GM12878 (cell line): ENCODE results near the gene GRB10. TPM values are rescaled to one million over a fixed set of nuclear protein-coding genes. Genes with fewer than 3 reads are reported as not detected.

Experiments
- ATAC-seq: fragments of 200-7000 bp; cut with Tn5 transposase; 3 replicates; pipeline ENCODE4 v1.9.1; 2020; ENCODE audit warnings: mild to moderate bottlenecking, moderate library complexity
- BruUV-seq: library from RNA; stranded (reverse); fragments of 400-500 nt; replicated peaks from 2 replicates; lab custom pipeline; 2021; lab: Mats Ljungman, UMichigan
- CTCF ChIA-PET: fragments of 300-600 bp; sonication (Branson Sonifier 250); formaldehyde crosslinking; extraction: SDS; loops from one replicate; lab custom pipeline; 2021; ENCODE audit warnings: inconsistent platforms; lab: Yijun Ruan, JAX
- POLR2A ChIA-PET: fragments of 350-600 bp; formaldehyde crosslinking; extraction: SDS; loops from one replicate; lab custom pipeline; 2021; ENCODE audit warnings: inconsistent platforms; lab: Charles Lee
- RAD21 ChIA-PET: fragments of 300-600 bp; sonication (Branson Sonifier 250); formaldehyde crosslinking; loops from one replicate; lab custom pipeline; 2023; ENCODE audit warnings: antibody characterized with exemption; ENCODE audit not compliant: unreplicated experiment; lab: Charles Lee
- SMC1A ChIA-PET: fragments of 300-600 bp; sonication (Branson Sonifier 250); formaldehyde crosslinking; loops from one replicate; lab custom pipeline; 2023; ENCODE audit not compliant: unreplicated experiment, uncharacterized antibody; lab: Charles Lee
- DNase-seq: peaks from one replicate; pipeline ENCODE4 v3.0.0-alpha.2; 2011; ENCODE audit warnings: low read depth, low spot score
- FAIRE-seq: peaks from 3 replicates; lab custom pipeline; 2011; peaks lifted over from hg19 to GRCh38; lab: Jason Lieb, UNC
- H2AFZ ChIP-seq: 2 replicates; pipeline ENCODE4 v1.6.0; 2011; ENCODE audit warnings: low read depth, low read length, control low read depth; ENCODE audit not compliant: control insufficient read depth
- H3K27ac ChIP-seq: 2 replicates; pipeline ENCODE4 v1.5.1; 2011; ENCODE audit warnings: control low read depth; ENCODE audit not compliant: control insufficient read depth, insufficient read depth
- H3K27me3 ChIP-seq, 2 experiments: replicated peaks in 1 of 2; 2 replicates each; pipeline versions ENCODE4 v1.6.0 to v1.6.1; 2011; ENCODE audit warnings: low read length in 1 of 2; ENCODE audit not compliant: control insufficient read depth in 2 of 2, insufficient read depth in 2 of 2
- H3K36me3 ChIP-seq, 2 experiments: 2 replicates each; pipeline ENCODE4 v1.5.1; 2011; ENCODE audit warnings: low read length in 1 of 2; ENCODE audit not compliant: control insufficient read depth in 2 of 2, insufficient read depth in 2 of 2
- H3K4me1 ChIP-seq: 2 replicates; pipeline ENCODE4 v1.6.1; 2011; ENCODE audit warnings: mild to moderate bottlenecking, low read length, moderate library complexity, mixed read lengths; ENCODE audit not compliant: control insufficient read depth, insufficient read depth
- H3K4me2 ChIP-seq: 2 replicates; pipeline ENCODE4 v1.6.0; 2011; ENCODE audit warnings: control low read depth; ENCODE audit not compliant: control insufficient read depth, insufficient read depth
- H3K4me3 ChIP-seq: fragments of 200-600 bp; sonication (generic); 2 replicates; pipeline ENCODE4 v1.5.1; 2016
- H3K79me2 ChIP-seq: 2 replicates; pipeline ENCODE4 v1.6.0; 2011; ENCODE audit warnings: low read length; ENCODE audit not compliant: control insufficient read depth, insufficient read depth
- H3K9ac ChIP-seq: 2 replicates; pipeline ENCODE4 v1.8.0; 2011; ENCODE audit warnings: low read length, control low read depth, mixed read lengths; ENCODE audit not compliant: control insufficient read depth, insufficient read depth
- H3K9me3 ChIP-seq: replicated peaks from 3 replicates; pipeline ENCODE4 v1.5.1; 2011; ENCODE audit warnings: mild to moderate bottlenecking, low read length; ENCODE audit not compliant: control insufficient read depth, insufficient read depth
- H4K20me1 ChIP-seq: 2 replicates; pipeline ENCODE4 v1.6.0; 2011; ENCODE audit not compliant: control insufficient read depth, insufficient read depth
- CHD4 ChIP-seq: fragments of 200-600 bp; sonication (generic); IDR thresholded peaks from 2 replicates; pipeline ENCODE4 v1.6.1; 2016; ENCODE audit warnings: mild to moderate bottlenecking
- ETV6 ChIP-seq, 2 experiments: fragments of 450-650 bp in 1 of 2; IDR thresholded peaks in 1 of 2; conservative IDR thresholded peaks in 1 of 2; 2 replicates each; pipeline ENCODE4 v1.6.1; 2014; ENCODE audit warnings: antibody characterized with exemption in 1 of 2, borderline replicate concordance in 1 of 2, low read depth in 1 of 2, mild to moderate bottlenecking in 1 of 2, moderate library complexity in 1 of 2
- GATAD2B ChIP-seq: fragments of 450-650 bp; conservative IDR thresholded peaks from 2 replicates; pipeline ENCODE4 v1.6.1; 2017; ENCODE audit warnings: low read depth, mild to moderate bottlenecking, moderate library complexity
- IKZF2 ChIP-seq, 2 experiments: fragments of 450-650 bp; IDR thresholded peaks; 2 replicates each; pipeline ENCODE4 v1.6.1; 2017; ENCODE audit warnings: mild to moderate bottlenecking in 2 of 2, moderate library complexity in 2 of 2
- MLLT1 ChIP-seq: fragments of 450-650 bp; IDR thresholded peaks from 2 replicates; pipeline ENCODE4 v1.6.1; 2016; ENCODE audit warnings: mild to moderate bottlenecking
- PBX3 ChIP-seq: IDR thresholded peaks from 2 replicates; pipeline ENCODE4 v1.6.1; 2011; ENCODE audit warnings: mild to moderate bottlenecking, low read depth, low read length, moderate library complexity; ENCODE audit not compliant: insufficient replicate concordance
- POLR2AphosphoS5 ChIP-seq: IDR thresholded peaks from 2 replicates; pipeline ENCODE4 v1.6.1; 2011; ENCODE audit warnings: mild to moderate bottlenecking, low read length, inconsistent platforms
- TCF12 ChIP-seq: IDR thresholded peaks from 2 replicates; pipeline ENCODE4 v1.6.1; 2011; ENCODE audit warnings: low read depth, mild to moderate bottlenecking, low read length
- ZBTB40 ChIP-seq: fragments of 450-650 bp; IDR thresholded peaks from 2 replicates; pipeline ENCODE4 v1.6.1; 2016; ENCODE audit warnings: mild to moderate bottlenecking, moderate library complexity, borderline replicate concordance
- ZNF687 ChIP-seq: fragments of 450-650 bp; IDR thresholded peaks from 2 replicates; pipeline ENCODE4 v1.6.1; 2017; ENCODE audit warnings: mild to moderate bottlenecking, moderate library complexity
- ZSCAN29 ChIP-seq: fragments of 450-650 bp; IDR thresholded peaks from 2 replicates; pipeline ENCODE4 v1.6.1; 2017; ENCODE audit warnings: mild to moderate bottlenecking, moderate library complexity
- WGBS: methylation state at CpG from one replicate; pipeline ENCODE4 v1.1.6; 2016; ENCODE audit warnings: low lambda C conversion rate; ENCODE audit not compliant: insufficient replicate concordance, insufficient coverage; ENCODE audit errors: missing lambda C conversion rate; 5-methylcytosine and 5-hydroxymethylcytosine counted together
- in situ Hi-C: fragments of 300-500 bp; cut with MboI; formaldehyde crosslinking; loops from 9 replicates; pipeline ENCODE4 v1.14.3; 2018; ENCODE audit warnings: mixed read lengths
- intact Hi-C: fragments of 100-400 bp; cut with micrococcal nuclease; formaldehyde crosslinking; loops from one replicate; pipeline ENCODE4 v1.14.2; 2022; ENCODE audit not compliant: unreplicated experiment
- polyA plus RNA-seq, 11 experiments: library from polyadenylated mRNA; depleted of rRNA in 4 of 11; unstranded in 6 of 11; stranded (reverse) in 5 of 11; fragments of >200 nt; fragmentation: Nextera tagmentation in 4 of 11; fragmentation: Illumina TruSeq in 1 of 11; extraction: Ambion mirVana in 4 of 11; extraction: Trizol in 1 of 11; gene quantifications; 1 replicate in 1 of 11; 2 replicates in 10 of 11; pipeline versions ENCODE4 v1.2.1 to v1.2.3, GENCODE V29; 2011 to 2016; ENCODE audit warnings: inconsistent platforms in 2 of 11, missing spikeins in 2 of 11, low read depth in 1 of 11
- total RNA-seq, 4 experiments: library from RNA; depleted of rRNA in 3 of 4; stranded (reverse); fragments of >200 nt in 3 of 4; fragmentation: Illumina TruSeq in 1 of 4; extraction: Trizol in 1 of 4; gene quantifications; 2 replicates each; pipeline versions ENCODE4 v1.2.1 to v1.2.3, GENCODE V29; 2013 to 2021

Gene GRB10
- total and polyA plus RNA-seq, 10 of the 15 experiments (the other 5 are each of a cell fraction or from before 2014, with no cell fraction given), result 0.04 to 0.33 TPM; not detected in 8

- TF ChIP-seq ZNF687, result no peak
These were observed 48.5 kb downstream of the GRB10 start (continued) for GRCh38 chr7:50734246-50734645.

- BruUV-seq, result no TSS peak
- ChIA-PET SMC1A (no interaction called here), POLR2A (no interaction called here), CTCF (no interaction called here), RAD21 (no interaction called here)
- Histone ChIP-seq H2AFZ (no peak overlapping the region), H3K27me3 (peaks cover 2 to 7% of the 10 kb centered on the region in 2 experiments; a peak in 2 of 4 replicates), H3K4me1 (no peaks in the 10 kb centered on the region), H3K9ac (no peak overlapping the region), H3K27ac (no peak overlapping the region), H4K20me1 (no peaks in the 10 kb centered on the region), H3K4me3 (no peak overlapping the region), H3K79me2 (no peaks in the 10 kb centered on the region), H3K36me3 (no peaks in the 10 kb centered on the region), H3K4me2 (no peak overlapping the region), H3K9me3 (no peaks in the 10 kb centered on the region)
- in situ Hi-C loops, result no loop called here
- intact Hi-C loops, result no loop called here
- DNase-seq (no peak), FAIRE-seq (no peak), ATAC-seq (no peak)
- TF ChIP-seq TCF12 (no peak), IKZF2 (IDR thresholded peaks at IDR 0.05) (no peak), CHD4 (no peak), ZSCAN29 (no peak), ZBTB40 (no peak), PBX3 (no peak), ETV6 (conservative IDR thresholded peaks at IDR 0.05 in 1 of 2, IDR thresholded peaks at IDR 0.05 in 1 of 2; ENCODE audit: borderline replicate concordance in 1 of 2, low read depth in 1 of 2) (no peak), POLR2AphosphoS5 (no peak), GATAD2B (no peak), MLLT1 (no peak)
- 38% methylated on average over 5 of the region's 5 CpGs for WGBS
These were observed 49.1 kb downstream of the GRB10 start for GRCh38 chr7:50733552-50733951.
